ENCODE data around the gene PMCH. TPM values are rescaled to one million over a fixed set of nuclear protein-coding genes. Genes with fewer than 3 reads are reported as not detected.
"Not testable (repeated sequence)": the region's sequence is repeated elsewhere in the genome, so short reads cannot be mapped to it uniquely, and the experiment has no call there.

Gene PMCH, protein sequence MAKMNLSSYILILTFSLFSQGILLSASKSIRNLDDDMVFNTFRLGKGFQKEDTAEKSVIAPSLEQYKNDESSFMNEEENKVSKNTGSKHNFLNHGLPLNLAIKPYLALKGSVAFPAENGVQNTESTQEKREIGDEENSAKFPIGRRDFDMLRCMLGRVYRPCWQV
- total RNA-seq = not detected

- TF ChIP-seq, protein P1, sequence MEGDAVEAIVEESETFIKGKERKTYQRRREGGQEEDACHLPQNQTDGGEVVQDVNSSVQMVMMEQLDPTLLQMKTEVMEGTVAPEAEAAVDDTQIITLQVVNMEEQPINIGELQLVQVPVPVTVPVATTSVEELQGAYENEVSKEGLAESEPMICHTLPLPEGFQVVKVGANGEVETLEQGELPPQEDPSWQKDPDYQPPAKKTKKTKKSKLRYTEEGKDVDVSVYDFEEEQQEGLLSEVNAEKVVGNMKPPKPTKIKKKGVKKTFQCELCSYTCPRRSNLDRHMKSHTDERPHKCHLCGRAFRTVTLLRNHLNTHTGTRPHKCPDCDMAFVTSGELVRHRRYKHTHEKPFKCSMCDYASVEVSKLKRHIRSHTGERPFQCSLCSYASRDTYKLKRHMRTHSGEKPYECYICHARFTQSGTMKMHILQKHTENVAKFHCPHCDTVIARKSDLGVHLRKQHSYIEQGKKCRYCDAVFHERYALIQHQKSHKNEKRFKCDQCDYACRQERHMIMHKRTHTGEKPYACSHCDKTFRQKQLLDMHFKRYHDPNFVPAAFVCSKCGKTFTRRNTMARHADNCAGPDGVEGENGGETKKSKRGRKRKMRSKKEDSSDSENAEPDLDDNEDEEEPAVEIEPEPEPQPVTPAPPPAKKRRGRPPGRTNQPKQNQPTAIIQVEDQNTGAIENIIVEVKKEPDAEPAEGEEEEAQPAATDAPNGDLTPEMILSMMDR (IDR thresholded peaks at IDR 0.05) = no peak
Observed at GRCh38 chr12:102197789-102198188, at the start of gene PMCH. PMCH (minus strand) TSS chr12:102197833; CDS start chr12:102197770, 63 bp downstream.

GRCh38 chr12:102240859-102241258, 43.2 kb upstream of the PMCH start:
- not testable (repeated sequence) for H3K36me3 ChIP-seq; H3K27ac ChIP-seq; H3K4me1 ChIP-seq; H3K4me3 ChIP-seq; H3K9me3 ChIP-seq; H3K27me3 ChIP-seq; DNase-seq (ENCODE audit: low spot score)

More at GRCh38 chr12:102197789-102198188, at the start of gene PMCH:
- Histone ChIP-seq H3K27ac (no peak within 1 kb of the TSS), H3K36me3 (no peaks in the 10 kb centered on the region), H3K9me3 (no peaks in the 10 kb centered on the region), H3K4me1 (no peaks in the 10 kb centered on the region), H3K27me3 (no peaks in the 10 kb centered on the region), H3K4me3 (no peak within 1 kb of the TSS)
- DNase-seq (ENCODE audit: low spot score) = no peak

- DNase-seq (ENCODE audit: low spot score) = no peak
- TF ChIP-seq, protein P1 (IDR thresholded peaks at IDR 0.05) = no peak
- H3K36me3 ChIP-seq = no peaks in the 10 kb centered on the region
Observed at GRCh38 chr12:102234599-102234998, 37.0 kb upstream of the PMCH start.

GRCh38 chr12:102232446-102232845, 34.8 kb upstream of the PMCH start:
- Histone ChIP-seq H3K27ac (no peak overlapping the region), H3K4me3 (no peak overlapping the region), H3K9me3 (no peaks in the 10 kb centered on the region), H3K4me1 (peaks cover 0 to 3% of the 10 kb centered on the region in 2 donors), H3K27me3 (no peaks in the 10 kb centered on the region), H3K36me3 (no peaks in the 10 kb centered on the region)
- TF ChIP-seq, protein P1 (IDR thresholded peaks at IDR 0.05) = no peak
- DNase-seq (ENCODE audit: low spot score) = no peak

More at GRCh38 chr12:102234599-102234998, 37.0 kb upstream of the PMCH start:
- Histone ChIP-seq H3K4me3 (no peak overlapping the region), H3K27me3 (no peaks in the 10 kb centered on the region), H3K27ac (no peak overlapping the region), H3K4me1 (no peaks in the 10 kb centered on the region), H3K9me3 (no peaks in the 10 kb centered on the region)

GRCh38 chr12:102232036-102232435, 34.4 kb upstream of the PMCH start:
- TF ChIP-seq, protein P1 (IDR thresholded peaks at IDR 0.05) = no peak
- DNase-seq (ENCODE audit: low spot score) = no peak
- Histone ChIP-seq H3K4me1 (peaks cover 0 to 3% of the 10 kb centered on the region in 2 donors), H3K36me3 (no peaks in the 10 kb centered on the region), H3K27ac (no peak overlapping the region), H3K4me3 (no peak overlapping the region), H3K9me3 (no peaks in the 10 kb centered on the region), H3K27me3 (no peaks in the 10 kb centered on the region)

- H3K4me1 ChIP-seq = peaks cover 0 to 3% of the 10 kb centered on the region in 2 donors
- TF ChIP-seq, protein P1 (IDR thresholded peaks at IDR 0.05) = no peak
- no peak overlapping the region for H3K27ac ChIP-seq
- H3K36me3 ChIP-seq = no peaks in the 10 kb centered on the region
- H3K27me3 ChIP-seq = no peaks in the 10 kb centered on the region
- no peaks in the 10 kb centered on the region for H3K9me3 ChIP-seq
- no peak for DNase-seq (ENCODE audit: low spot score)
- H3K4me3 ChIP-seq = no peak overlapping the region
Observed at GRCh38 chr12:102227954-102228353, 30.3 kb upstream of the PMCH start.
